Metanephros (tissue), 2 donors: ENCODE data around the gene IPO11. TPM values are rescaled to one million over a fixed set of nuclear protein-coding genes. Genes with fewer than 3 reads are reported as not detected.

ENCODE experiments used
- small RNA-seq: library from RNA; depleted of rRNA; stranded (forward); fragments of <200 nt; gene quantifications from one replicate; pipeline ENCODE3, GENCODE V24; 2014; ENCODE audit warnings: low replicate concordance
- total RNA-seq: library from RNA; depleted of rRNA; stranded (reverse); fragments of >200 nt; gene quantifications from one replicate; pipeline ENCODE4 v1.2.3, GENCODE V29; 2014

IPO11 gene
- total RNA-seq: 36.8 TPM

GRCh38 chr5:62412549-62413329 lies at the start of gene IPO11:
IPO11 (plus strand) TSS chr5:62412763; CDS start chr5:62437280, 24,517 bp downstream.

GRCh38 chr5:62403411-62404250 lies 8.9 kb upstream of the IPO11 start, which contains the start of gene DIMT1:
DIMT1 (minus strand) TSS chr5:62403905; CDS start chr5:62403772, 133 bp downstream.

GRCh38 chr5:62578540-62578939 lies 166.0 kb downstream of the IPO11 start, which contains the start of gene LRRC70:
LRRC70 (plus strand) TSS chr5:62578819; CDS start chr5:62579439, 620 bp downstream.

Small RNAs within 50 kb of the gene (small RNA-seq; reads per million reads assigned to genes)
- not detected for gene CKS1BP3
- gene RNU6-661P: not detected

Other genes starting within 250 kb of the IPO11 start
- 38.1 TPM for gene KIF2A, start 106.6 kb upstream of the IPO11 start, total RNA-seq
- 31.2 TPM for gene DIMT1, start 8.9 kb upstream of the IPO11 start, total RNA-seq
- gene LRRC70, start 166.1 kb downstream of the IPO11 start, total RNA-seq: 12.3 TPM